IMR-90 (cell line): ENCODE results near the gene TSPAN32. TPM values are rescaled to one million over a fixed set of nuclear protein-coding genes. Genes with fewer than 3 reads are reported as not detected.

ENCODE experiments used
- ATAC-seq: fragments of 200-7000 bp; cut with Tn5 transposase; 2 replicates; pipeline ENCODE4 v1.9.1; 2020; ENCODE audit warnings: low read depth, mild to moderate bottlenecking, moderate library complexity
- BruUV-seq: library from RNA; stranded (reverse); fragments of 400-500 nt; replicated peaks from 2 replicates; lab custom pipeline; 2021; lab: Mats Ljungman, UMichigan
- CTCF ChIA-PET: fragments of 300-600 bp; formaldehyde crosslinking; extraction: SDS; loops from one replicate; lab custom pipeline; 2021; ENCODE audit warnings: antibody characterized with exemption; lab: Yijun Ruan, JAX
- POLR2A ChIA-PET: fragments of 300-600 bp; sonication (Branson Sonifier 250); formaldehyde crosslinking; loops from one replicate; lab custom pipeline; 2022; ENCODE audit warnings: antibody characterized with exemption; ENCODE audit not compliant: unreplicated experiment; lab: Charles Lee
- DNase-seq: peaks from one replicate; pipeline ENCODE4 v3.0.0; 2013
- H2AFZ ChIP-seq: replicated peaks from 2 replicates; pipeline ENCODE3; 2013; ENCODE audit warnings: low read length, mild to moderate bottlenecking; ENCODE audit not compliant: poor library complexity
- H2AK5ac ChIP-seq: 2 replicates; pipeline ENCODE4 v1.6.1; 2013; ENCODE audit warnings: low read depth, low read length, inconsistent platforms
- H2AK9ac ChIP-seq: replicated peaks from 2 replicates; pipeline ENCODE3; 2013; ENCODE audit warnings: mild to moderate bottlenecking, low read depth, low read length, moderate library complexity; ENCODE audit not compliant: poor library complexity
- H2BK120ac ChIP-seq: 2 replicates; pipeline ENCODE4 v1.6.1; 2013; ENCODE audit warnings: low read depth, low read length, inconsistent platforms
- H2BK15ac ChIP-seq: 3 replicates; pipeline ENCODE4 v1.6.1; 2013; ENCODE audit warnings: low read depth, low read length, inconsistent platforms
- H2BK20ac ChIP-seq: 2 replicates; pipeline ENCODE4 v1.6.1; 2013; ENCODE audit warnings: low read depth, mild to moderate bottlenecking, inconsistent platforms, low read length, moderate library complexity
- H2BK5ac ChIP-seq: 2 replicates; pipeline ENCODE4 v1.6.1; 2013; ENCODE audit warnings: mild to moderate bottlenecking, low read depth, low read length, inconsistent platforms; ENCODE audit not compliant: poor library complexity, severe bottlenecking
- H3K14ac ChIP-seq: replicated peaks from 2 replicates; pipeline ENCODE4 v1.6.1; 2013; ENCODE audit warnings: low read depth, low read length, inconsistent platforms
- H3K18ac ChIP-seq: 2 replicates; pipeline ENCODE4 v1.6.1; 2013; ENCODE audit warnings: low read depth, low read length, control low read depth
- H3K23ac ChIP-seq: 2 replicates; pipeline ENCODE4 v1.6.1; 2013; ENCODE audit warnings: low read depth, low read length, inconsistent platforms
- H3K27ac ChIP-seq: 2 replicates; pipeline ENCODE4 v1.5.1; 2013; ENCODE audit warnings: mild to moderate bottlenecking, control low read depth, low read length; ENCODE audit not compliant: insufficient read depth
- H3K27me3 ChIP-seq: 2 replicates; pipeline ENCODE4 v1.6.1; 2013; ENCODE audit warnings: low read length; ENCODE audit not compliant: control insufficient read depth, insufficient read depth
- H3K36me3 ChIP-seq: 2 replicates; pipeline ENCODE4 v1.6.1; 2013; ENCODE audit warnings: low read length, mixed read lengths; ENCODE audit not compliant: control insufficient read depth, insufficient read depth
- H3K4ac ChIP-seq: 2 replicates; pipeline ENCODE4 v1.6.1; 2013; ENCODE audit warnings: low read depth, low read length, inconsistent platforms
- H3K4me1 ChIP-seq: 2 replicates; pipeline ENCODE4 v1.6.1; 2013; ENCODE audit warnings: low read length, mixed read lengths; ENCODE audit not compliant: control insufficient read depth, insufficient read depth
- H3K4me2 ChIP-seq: 2 replicates; pipeline ENCODE4 v1.6.1; 2013; ENCODE audit warnings: low read depth, mild to moderate bottlenecking, control low read depth, low read length, moderate library complexity
- H3K4me3 ChIP-seq: 2 replicates; pipeline ENCODE4 v1.5.1; 2013; ENCODE audit warnings: low read depth, mild to moderate bottlenecking, control low read depth, low read length, moderate library complexity; ENCODE audit not compliant: insufficient read depth
- H3K56ac ChIP-seq: 2 replicates; pipeline ENCODE4 v1.6.1; 2013; ENCODE audit warnings: low read length, inconsistent platforms; ENCODE audit not compliant: insufficient read depth; ENCODE audit errors: extremely low read depth
- H3K79me1 ChIP-seq, 2 experiments: 2 replicates each; pipeline ENCODE4 v1.6.1; 2013; ENCODE audit warnings: low read length in 2 of 2, inconsistent platforms in 1 of 2, low read depth in 1 of 2
- H3K9ac ChIP-seq: 2 replicates; pipeline ENCODE4 v1.6.1; 2013; ENCODE audit warnings: low read depth, low read length, control low read depth
- H3K9me1 ChIP-seq: 2 replicates; pipeline ENCODE4 v1.6.1; 2013; ENCODE audit warnings: low read length, inconsistent platforms; ENCODE audit not compliant: insufficient read depth
- H3K9me3 ChIP-seq: 2 replicates; pipeline ENCODE4 v1.6.1; 2013; ENCODE audit warnings: low read length; ENCODE audit not compliant: control insufficient read depth, insufficient read depth
- H4K20me1 ChIP-seq: 2 replicates; pipeline ENCODE4 v1.6.1; 2013; ENCODE audit warnings: low read length, inconsistent platforms; ENCODE audit not compliant: insufficient read depth
- H4K5ac ChIP-seq: 2 replicates; pipeline ENCODE4 v1.6.1; 2013; ENCODE audit warnings: mild to moderate bottlenecking, low read depth, low read length, control low read depth
- H4K8ac ChIP-seq, 2 experiments: 2 replicates each; pipeline ENCODE4 v1.6.1; 2013; ENCODE audit warnings: low read depth in 2 of 2, low read length in 2 of 2, control low read depth in 1 of 2, inconsistent platforms in 1 of 2
- H4K91ac ChIP-seq: 2 replicates; pipeline ENCODE4 v1.6.1; 2013; ENCODE audit warnings: low read depth, low read length, inconsistent platforms; ENCODE audit not compliant: insufficient read depth
- BHLHE40 ChIP-seq: fragments of 150-350 bp; IDR thresholded peaks from 2 replicates; pipeline ENCODE4 v1.6.1; 2016; ENCODE audit warnings: mild to moderate bottlenecking, low read depth, low read length
- CEBPB ChIP-seq: IDR thresholded peaks from 2 replicates; pipeline ENCODE4 v1.6.1; 2012; ENCODE audit warnings: low read depth, low read length, improper control_type of control experiment
- CHD1 ChIP-seq: IDR thresholded peaks from 2 replicates; pipeline ENCODE4 v1.6.1; 2012; ENCODE audit warnings: low read depth, low read length, improper control_type of control experiment
- FOS ChIP-seq: fragments of 150-350 bp; IDR thresholded peaks from 2 replicates; pipeline ENCODE4 v1.6.1; 2016; ENCODE audit warnings: low read depth, low read length
- MXI1 ChIP-seq: IDR thresholded peaks from 2 replicates; pipeline ENCODE4 v1.6.1; 2012; ENCODE audit warnings: low read depth, mild to moderate bottlenecking, low read length, moderate library complexity, borderline replicate concordance
- NFE2L2 ChIP-seq: fragments of 150-350 bp; IDR thresholded peaks from 2 replicates; pipeline ENCODE4 v1.6.1; 2016; ENCODE audit warnings: low read depth, mild to moderate bottlenecking, low read length
- POLR2A ChIP-seq: IDR thresholded peaks from 2 replicates; pipeline ENCODE4 v1.6.1; 2012; ENCODE audit warnings: mild to moderate bottlenecking, low read depth, low read length
- RCOR1 ChIP-seq: IDR thresholded peaks from 2 replicates; pipeline ENCODE4 v1.6.1; 2012; ENCODE audit warnings: mild to moderate bottlenecking, low read length, improper control_type of control experiment; ENCODE audit not compliant: insufficient replicate concordance
- RFX5 ChIP-seq: IDR thresholded peaks from 2 replicates; pipeline ENCODE4 v1.8.0; 2012; ENCODE audit warnings: low read depth, mild to moderate bottlenecking, low read length, moderate library complexity
- SMC3 ChIP-seq: fragments of 150-350 bp; IDR thresholded peaks from 2 replicates; pipeline ENCODE4 v1.6.1; 2016; ENCODE audit warnings: low read depth, mild to moderate bottlenecking, antibody characterized with exemption, low read length, moderate library complexity
- WGBS, 2 experiments: methylation state at CpG; one replicate each; pipeline versions ENCODE4 v1.1.5 to v1.1.7; 2013; ENCODE audit warnings: missing lambda C conversion rate in 2 of 2; ENCODE audit not compliant: insufficient read length in 1 of 2; ENCODE audit errors: extremely low coverage in 2 of 2; 5-methylcytosine and 5-hydroxymethylcytosine counted together
- dilution Hi-C: fragments of 300-500 bp; cut with HindIII; formaldehyde crosslinking; loops from one replicate; pipeline ENCODE4 v1.14.3; 2018; ENCODE audit warnings: low sequenced_read_pairs; ENCODE audit not compliant: unreplicated experiment
- in situ Hi-C: fragments of 300-500 bp; cut with MboI; formaldehyde crosslinking; loops from 3 replicates; pipeline ENCODE4 v1.14.3; 2019; ENCODE audit warnings: low sequenced_read_pairs, inconsistent platforms, mixed read lengths
- intact Hi-C: fragments of 100-400 bp; cut with micrococcal nuclease; formaldehyde crosslinking; loops from 2 replicates; pipeline ENCODE4 v1.10.0; 2022
- polyA plus RNA-seq, 3 experiments: library from polyadenylated mRNA; depleted of rRNA; stranded (reverse); fragments of >200 nt; gene quantifications; 2 replicates each; pipeline ENCODE4 v1.2.3, GENCODE V29; 2012; ENCODE audit warnings: low replicate concordance in 1 of 3
- total RNA-seq: library from RNA; depleted of rRNA; stranded (reverse); fragments of >200 nt; gene quantifications from 2 replicates; pipeline ENCODE4 v1.2.3, GENCODE V29; 2012
- TF ChIP-seq, protein P1 (sequence below): conservative IDR thresholded peaks from 2 replicates; pipeline ENCODE4 v1.5.1; 2012; ENCODE audit warnings: mild to moderate bottlenecking, low read depth, low read length, improper control_type of control experiment
- TF ChIP-seq, protein P2 (sequence below): fragments of 150-350 bp; IDR thresholded peaks from 2 replicates; pipeline ENCODE4 v1.6.1; 2016; ENCODE audit warnings: low read depth, mild to moderate bottlenecking, low read length, moderate library complexity, borderline replicate concordance

The TSPAN32 gene
- total and polyA plus RNA-seq, 2 of the 4 experiments (the other 2 are of a cell fraction) = 0.07 TPM; not detected in 1

DNA sequence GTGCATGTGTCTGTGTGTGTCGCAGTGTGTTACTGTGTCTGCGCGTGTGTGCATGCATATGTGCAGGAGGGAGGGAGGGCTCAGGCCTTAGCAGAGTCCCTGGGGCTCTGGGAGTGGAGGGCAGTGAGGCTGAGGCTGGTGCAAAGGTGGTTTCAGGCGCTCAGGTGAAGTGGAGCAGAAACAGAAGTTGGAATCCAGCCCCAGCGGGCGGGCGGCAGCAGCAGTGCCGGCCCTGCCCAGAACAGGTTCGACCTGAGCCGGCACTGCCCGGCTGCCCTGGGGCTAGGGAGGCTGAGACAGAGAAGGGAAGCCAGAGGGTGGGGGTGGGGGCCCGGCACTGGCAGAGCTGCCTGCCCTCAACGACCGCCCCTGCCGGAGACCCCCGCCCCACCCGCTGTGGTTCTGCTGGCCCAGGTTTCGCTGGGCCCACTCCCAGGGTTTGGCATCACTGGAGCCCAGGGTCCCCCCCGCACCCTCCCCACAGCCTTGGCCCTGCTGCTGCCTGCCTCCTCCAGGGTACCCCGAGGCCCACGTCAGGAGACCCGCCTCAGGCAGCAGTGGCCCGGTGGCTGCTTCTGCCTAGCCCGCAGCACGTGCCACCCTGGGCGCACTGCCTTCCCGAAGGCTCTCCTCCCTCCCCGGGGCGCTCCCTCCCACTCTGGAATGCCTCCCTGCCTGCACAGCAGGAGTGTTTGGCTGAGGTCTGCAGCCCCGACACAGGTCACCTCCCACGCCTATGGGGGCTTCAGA, 44.7 kb upstream of the TSPAN32 start:
- dilution Hi-C loops = no loop called here
- Histone ChIP-seq H2AK9ac (no peak overlapping the region), H3K9me1 (no peaks in the 10 kb centered on the region), H3K79me1 (no peaks in the 10 kb centered on the region), H3K27ac (no peak overlapping the region), H2BK15ac (no peak overlapping the region), H2AK5ac (no peak overlapping the region), H3K4ac (no peak overlapping the region), H4K91ac (no peak overlapping the region), H3K27me3 (peaks cover 37% of the 10 kb centered on the region), H3K9ac (no peak overlapping the region), H3K4me3 (no peak overlapping the region), H3K9me3 (no peaks in the 10 kb centered on the region), H3K14ac (no peak overlapping the region), H3K18ac (no peak overlapping the region), H2BK5ac (no peak overlapping the region), H4K5ac (no peak overlapping the region), H3K23ac (no peak overlapping the region), H3K56ac (no peak overlapping the region), H2AFZ (no peak overlapping the region), H4K20me1 (no peaks in the 10 kb centered on the region), H3K4me1 (no peaks in the 10 kb centered on the region), H3K36me3 (no peaks in the 10 kb centered on the region), H2BK120ac (no peak overlapping the region), H3K4me2 (no peak overlapping the region), H2BK20ac (no peak overlapping the region), H4K8ac (no peak overlapping the region)
- TF ChIP-seq POLR2A = no peak
- no peak for TF ChIP-seq FOS
- TF ChIP-seq, protein P1, sequence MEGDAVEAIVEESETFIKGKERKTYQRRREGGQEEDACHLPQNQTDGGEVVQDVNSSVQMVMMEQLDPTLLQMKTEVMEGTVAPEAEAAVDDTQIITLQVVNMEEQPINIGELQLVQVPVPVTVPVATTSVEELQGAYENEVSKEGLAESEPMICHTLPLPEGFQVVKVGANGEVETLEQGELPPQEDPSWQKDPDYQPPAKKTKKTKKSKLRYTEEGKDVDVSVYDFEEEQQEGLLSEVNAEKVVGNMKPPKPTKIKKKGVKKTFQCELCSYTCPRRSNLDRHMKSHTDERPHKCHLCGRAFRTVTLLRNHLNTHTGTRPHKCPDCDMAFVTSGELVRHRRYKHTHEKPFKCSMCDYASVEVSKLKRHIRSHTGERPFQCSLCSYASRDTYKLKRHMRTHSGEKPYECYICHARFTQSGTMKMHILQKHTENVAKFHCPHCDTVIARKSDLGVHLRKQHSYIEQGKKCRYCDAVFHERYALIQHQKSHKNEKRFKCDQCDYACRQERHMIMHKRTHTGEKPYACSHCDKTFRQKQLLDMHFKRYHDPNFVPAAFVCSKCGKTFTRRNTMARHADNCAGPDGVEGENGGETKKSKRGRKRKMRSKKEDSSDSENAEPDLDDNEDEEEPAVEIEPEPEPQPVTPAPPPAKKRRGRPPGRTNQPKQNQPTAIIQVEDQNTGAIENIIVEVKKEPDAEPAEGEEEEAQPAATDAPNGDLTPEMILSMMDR = no peak
- TF ChIP-seq CHD1 = no peak
- TF ChIP-seq CEBPB = no peak
- TF ChIP-seq RCOR1 = no peak
- no peak for TF ChIP-seq SMC3
- TF ChIP-seq NFE2L2 = no peak
- no peak for TF ChIP-seq RFX5
- no peak for TF ChIP-seq BHLHE40
- TF ChIP-seq, protein P2, sequence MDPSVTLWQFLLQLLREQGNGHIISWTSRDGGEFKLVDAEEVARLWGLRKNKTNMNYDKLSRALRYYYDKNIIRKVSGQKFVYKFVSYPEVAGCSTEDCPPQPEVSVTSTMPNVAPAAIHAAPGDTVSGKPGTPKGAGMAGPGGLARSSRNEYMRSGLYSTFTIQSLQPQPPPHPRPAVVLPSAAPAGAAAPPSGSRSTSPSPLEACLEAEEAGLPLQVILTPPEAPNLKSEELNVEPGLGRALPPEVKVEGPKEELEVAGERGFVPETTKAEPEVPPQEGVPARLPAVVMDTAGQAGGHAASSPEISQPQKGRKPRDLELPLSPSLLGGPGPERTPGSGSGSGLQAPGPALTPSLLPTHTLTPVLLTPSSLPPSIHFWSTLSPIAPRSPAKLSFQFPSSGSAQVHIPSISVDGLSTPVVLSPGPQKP = no peak
- no peak for TF ChIP-seq MXI1
- in situ Hi-C loops = no loop called here
- no TSS peak for BruUV-seq
- intact Hi-C loops = no loop called here
- POLR2A ChIA-PET = no interaction called here
- ATAC-seq (no peak), DNase-seq (no peak)
- WGBS, 2 experiments = 76% methylated on average over 5 of the region's 31 CpGs; no CpG with 5 or more reads in 1 of the 2 experiments
- CTCF ChIA-PET = no interaction called here
